Stimulated activated CD4-positive, alpha-beta T cell treated with anti-CD3 and anti-CD28 coated beads, Interleukin-2, amount 100 ng/mL, for 24 hours (primary cell): Measurements from ENCODE around the gene KLK12.
A peak's percentile ranks its signal among the peaks of the same experiment; 100 is the strongest.

Source experiments
- DNase-seq, 2 donors: peaks; one replicate each; pipeline ENCODE4 v3.0.0-alpha.2; 2020

The KLK12 gene

GRCh38 chr19:51044327-51044726 is 9.5 kb upstream of the KLK12 start:
- no peak for DNase-seq

GRCh38 chr19:51043497-51043896 is 8.7 kb upstream of the KLK12 start:
- no peak for DNase-seq

DNA sequence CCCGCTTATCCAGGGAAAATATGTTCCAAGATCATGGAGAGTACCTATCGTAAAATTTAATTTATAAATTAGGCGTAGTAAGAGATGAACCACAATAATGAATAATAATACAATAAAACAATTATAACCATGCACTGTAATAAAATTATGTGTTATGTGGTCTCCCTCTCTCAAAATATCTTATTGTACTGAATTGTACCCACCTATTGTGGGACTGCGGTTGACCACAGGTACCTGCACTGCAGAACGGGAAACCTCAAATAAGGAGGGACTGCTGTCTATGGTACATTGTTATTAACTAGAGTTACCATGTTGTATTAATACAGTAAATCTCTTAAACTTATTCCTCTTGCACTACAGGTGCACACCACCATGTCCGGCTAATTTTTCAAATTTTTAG is 5.3 kb upstream of the KLK12 start:
- no peak for DNase-seq

DNA sequence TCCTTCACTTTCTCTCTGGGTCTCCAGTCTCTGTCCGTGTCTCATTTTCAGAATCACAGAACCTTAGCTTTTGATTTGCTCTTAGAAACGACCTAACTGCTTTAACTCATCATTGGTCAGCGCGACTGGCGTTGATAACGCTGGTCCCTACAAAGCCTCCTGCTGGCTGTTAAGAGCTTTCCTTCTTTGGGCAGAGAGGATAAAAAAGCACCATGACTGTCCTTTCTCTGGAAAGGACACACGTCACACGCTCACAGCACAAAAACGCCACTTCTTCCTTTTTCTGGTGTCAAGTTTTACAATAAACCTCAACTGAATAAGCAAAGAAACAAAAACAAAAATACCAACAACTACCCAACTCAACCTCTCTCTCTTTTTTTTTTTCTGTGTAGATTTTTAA is 1.7 kb upstream of the KLK12 start:
- DNase-seq: no peak

DNA sequence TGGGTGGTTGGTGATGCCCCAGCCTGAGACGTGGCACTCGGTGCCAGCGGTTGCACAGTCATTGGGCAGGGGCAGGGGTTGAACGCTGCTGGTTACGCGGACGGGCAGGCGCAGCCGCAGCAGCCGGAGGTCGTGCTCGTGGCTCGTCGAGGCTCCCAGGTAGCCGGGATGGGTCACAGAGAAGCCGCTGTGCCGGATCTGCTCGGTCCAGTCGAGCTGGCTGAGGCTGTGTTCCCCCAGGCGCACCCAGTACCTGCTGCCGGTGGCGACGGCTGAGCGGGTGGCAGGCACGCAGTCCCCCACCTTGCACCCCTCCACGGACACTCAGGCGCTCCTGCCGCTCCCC is 2.9 kb downstream of the KLK12 start:
- DNase-seq: no peak

DNA sequence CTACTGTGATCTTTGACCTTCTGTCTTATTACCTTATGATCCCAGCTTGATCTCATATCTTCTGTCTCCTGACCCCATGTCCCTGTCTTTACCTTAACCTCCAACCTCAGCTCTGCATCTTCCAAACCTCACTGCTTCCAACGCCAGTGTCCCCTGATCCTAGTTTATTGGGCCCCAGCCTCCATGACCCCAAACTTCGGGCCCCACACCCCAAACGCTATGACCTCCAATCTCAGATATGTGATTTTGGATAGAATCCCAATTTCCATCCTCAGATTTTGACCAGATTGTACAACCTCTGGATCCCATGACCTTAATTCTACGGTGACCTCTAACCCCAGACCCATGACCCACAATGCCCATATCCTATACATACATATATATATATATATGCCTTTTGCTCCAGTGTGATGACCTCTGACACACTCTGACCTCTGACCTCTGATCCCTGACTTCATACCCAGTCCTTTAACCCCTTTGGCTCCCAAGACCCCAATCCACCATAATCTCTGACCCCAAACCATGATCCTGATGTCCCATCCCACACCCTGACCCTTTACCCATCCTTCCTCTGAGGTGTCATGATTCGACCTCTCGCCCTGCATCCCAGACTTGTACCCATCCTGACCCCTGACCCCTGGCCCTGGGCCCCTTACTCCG is 3.5 kb downstream of the KLK12 start:
- DNase-seq: no peak

GRCh38 chr19:51030631-51031030 is 4.2 kb downstream of the KLK12 start:
- no peak for DNase-seq

DNA sequence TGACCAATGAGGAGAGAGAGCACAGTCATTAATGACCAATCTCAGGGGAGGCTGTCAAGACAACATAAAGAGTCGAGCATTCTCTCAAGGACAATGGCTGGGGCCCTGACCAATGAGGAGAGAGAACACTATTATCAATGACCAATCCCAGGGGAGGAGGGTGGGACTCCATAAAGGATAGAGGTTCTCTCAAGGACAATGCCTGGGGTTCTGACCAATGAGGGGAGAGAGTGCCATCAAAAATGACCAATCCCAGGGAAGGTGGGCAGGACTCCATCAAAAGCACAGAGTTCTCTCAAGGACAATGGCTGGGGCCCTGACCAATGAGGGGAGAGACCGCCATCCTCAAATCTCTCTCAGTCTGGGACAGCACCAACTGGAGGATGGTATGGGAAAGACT is 5.1 kb downstream of the KLK12 start:
- DNase-seq: no peak

DNA sequence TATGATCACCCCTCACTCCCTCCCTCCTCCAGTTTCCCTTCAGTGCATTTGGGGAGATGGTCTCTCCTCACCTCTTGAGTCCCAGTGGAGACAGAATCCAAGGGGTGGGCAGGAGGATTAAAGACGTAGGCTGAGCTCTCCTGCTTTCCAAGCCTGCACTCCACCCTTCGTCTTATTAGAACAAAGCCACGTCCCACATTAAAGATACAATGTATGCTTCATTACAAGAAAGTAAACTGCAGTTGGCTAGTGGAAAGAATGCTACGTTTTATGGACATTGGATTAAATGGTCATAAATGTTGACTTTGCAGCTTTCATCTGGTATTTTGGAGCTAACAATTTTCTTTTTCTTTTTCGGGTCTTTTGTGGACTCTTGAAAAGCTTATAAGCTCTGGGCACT is 6.9 kb downstream of the KLK12 start:
- no peak for DNase-seq

GRCh38 chr19:51027126-51027806 is 7.5 kb downstream of the KLK12 start:
- DNase-seq: no peak

GRCh38 chr19:51026554-51026831 is 8.3 kb downstream of the KLK12 start, which contains the start of gene KLK11:
Gene KLK11, minus strand, starts transcription at chr19:51026616. Its CDS starts 985 bp downstream, at chr19:51025631.
- DNase-seq: no peak

- DNase-seq: no peak
These were observed 8.8 kb downstream of the KLK12 start for GRCh38 chr19:51025809-51026553.

- no peak for DNase-seq
These were observed 9.4 kb downstream of the KLK12 start for GRCh38 chr19:51025401-51025800.

- no peak for DNase-seq
These were observed 9.9 kb downstream of the KLK12 start for GRCh38 chr19:51024924-51025323.

DNA sequence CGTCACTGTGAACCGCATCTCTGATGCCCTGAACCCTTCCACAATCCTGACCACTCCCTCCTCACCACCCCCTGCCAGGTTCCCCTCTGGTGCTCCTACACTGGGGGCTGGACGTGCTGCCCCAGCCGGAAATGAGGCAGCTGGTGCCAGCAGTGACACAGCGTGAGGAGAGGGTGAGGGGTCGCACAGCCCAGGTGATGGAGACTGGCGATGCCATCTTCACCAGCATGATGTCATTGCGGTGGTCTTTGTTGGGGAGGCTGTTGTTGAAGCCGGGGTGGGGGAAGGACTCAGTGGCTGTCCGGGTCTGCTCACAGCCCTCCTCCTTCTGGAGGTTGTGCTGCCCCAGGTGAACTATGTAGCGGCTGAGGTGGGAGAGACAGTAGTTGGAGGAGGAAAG is 10.9 kb downstream of the KLK12 start:
- DNase-seq: no peak

GRCh38 chr19:51022526-51022925 is 12.3 kb downstream of the KLK12 start:
- no peak for DNase-seq

DNA sequence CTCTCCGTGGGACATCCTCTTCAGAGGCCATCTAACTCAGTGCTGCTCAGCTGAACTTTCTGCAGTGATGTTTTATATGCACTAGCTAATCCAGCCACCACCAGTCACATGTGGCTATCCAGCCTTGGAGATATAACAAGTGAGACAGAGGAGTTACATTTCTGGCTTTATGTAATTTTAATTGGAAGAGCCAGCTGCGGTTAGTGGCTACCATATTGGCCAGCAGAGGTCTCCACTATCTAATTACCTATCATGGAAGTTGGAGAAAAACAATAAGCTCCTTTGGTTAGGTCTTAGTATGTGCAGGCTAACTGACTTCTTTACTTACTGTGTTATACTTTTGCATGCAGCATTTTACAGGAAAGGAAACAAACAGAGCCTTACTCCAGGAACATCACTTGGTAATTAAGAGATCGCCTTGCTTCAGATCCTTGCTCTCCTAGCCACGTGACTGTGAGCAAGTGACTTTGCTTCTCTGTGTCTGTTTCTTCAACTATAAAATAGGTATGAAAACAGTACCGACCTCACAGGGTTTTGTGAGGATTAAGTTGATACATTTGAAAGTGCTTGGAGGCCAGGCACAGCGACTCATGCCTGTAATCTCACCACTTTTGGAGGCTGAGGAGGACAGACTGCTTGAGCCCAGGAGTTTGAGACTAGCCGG is 13.7 kb downstream of the KLK12 start:
- no peak for DNase-seq

DNA sequence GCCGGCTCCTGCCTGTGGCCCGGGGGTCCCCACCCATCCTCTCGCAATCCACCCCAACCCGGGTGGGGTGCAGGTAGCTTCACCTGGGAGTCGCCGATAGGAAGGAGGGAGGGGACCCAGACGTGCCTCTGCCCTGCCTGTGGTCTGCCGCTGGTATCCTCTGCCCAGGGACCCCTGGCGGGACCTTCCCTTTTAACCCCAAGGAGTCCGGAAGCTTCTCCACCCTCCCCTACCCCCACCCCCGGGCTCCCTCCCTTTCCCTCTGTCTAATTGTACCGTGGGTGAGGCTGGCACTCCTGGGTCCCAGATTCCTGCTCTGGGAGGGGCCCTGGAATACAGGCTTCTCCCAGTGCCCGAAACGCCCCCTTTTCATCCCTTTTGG is 15.3 kb downstream of the KLK12 start, which contains the start of gene KLK10:
Gene KLK10 (minus strand): TSS at position 166 of the 382 bp plus-strand sequence. CDS start 579 bp downstream, outside the sequence.
- no peak for DNase-seq

DNA sequence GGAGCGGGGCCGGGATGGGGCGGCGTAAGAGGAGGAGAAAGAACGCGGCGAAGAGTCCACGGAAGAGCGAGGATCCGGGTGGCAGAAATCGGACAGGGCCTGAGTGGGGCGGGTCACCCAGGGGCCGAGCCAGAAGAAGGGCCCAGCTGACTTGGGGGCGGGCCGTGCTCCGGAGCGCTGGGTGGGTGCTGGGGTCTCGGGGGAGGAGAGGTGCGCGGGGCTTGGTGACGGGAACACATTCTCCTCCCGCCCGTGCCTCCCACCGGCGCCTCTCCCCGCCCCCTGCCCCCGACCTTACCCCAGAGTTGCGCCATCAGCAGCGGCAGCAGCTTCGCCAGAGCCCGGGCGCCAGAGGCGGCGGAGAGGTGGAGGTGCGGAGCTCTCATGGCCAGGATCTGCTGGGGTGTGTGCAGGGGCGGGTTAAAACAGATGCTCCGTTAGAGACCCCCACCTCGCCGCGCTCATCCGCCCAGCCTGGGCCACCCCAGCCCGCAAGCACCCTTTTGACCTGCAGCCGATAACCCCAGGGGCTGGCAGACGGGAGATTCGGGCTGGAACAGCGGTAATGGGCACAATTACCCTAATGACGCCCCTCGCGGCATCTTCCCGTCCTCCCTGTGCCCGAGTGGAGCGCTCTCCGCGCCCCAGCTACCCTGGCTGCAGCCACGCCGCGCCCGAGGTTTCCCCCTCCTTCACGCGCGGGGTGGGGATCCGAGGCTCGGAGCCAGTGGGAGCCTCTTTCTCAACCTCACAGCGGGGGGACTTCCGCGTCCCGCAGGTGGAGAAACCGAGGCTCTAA is 15.9 kb downstream of the KLK12 start:
- DNase-seq: peak in 1 of 2 donors; percentile 18

DNA sequence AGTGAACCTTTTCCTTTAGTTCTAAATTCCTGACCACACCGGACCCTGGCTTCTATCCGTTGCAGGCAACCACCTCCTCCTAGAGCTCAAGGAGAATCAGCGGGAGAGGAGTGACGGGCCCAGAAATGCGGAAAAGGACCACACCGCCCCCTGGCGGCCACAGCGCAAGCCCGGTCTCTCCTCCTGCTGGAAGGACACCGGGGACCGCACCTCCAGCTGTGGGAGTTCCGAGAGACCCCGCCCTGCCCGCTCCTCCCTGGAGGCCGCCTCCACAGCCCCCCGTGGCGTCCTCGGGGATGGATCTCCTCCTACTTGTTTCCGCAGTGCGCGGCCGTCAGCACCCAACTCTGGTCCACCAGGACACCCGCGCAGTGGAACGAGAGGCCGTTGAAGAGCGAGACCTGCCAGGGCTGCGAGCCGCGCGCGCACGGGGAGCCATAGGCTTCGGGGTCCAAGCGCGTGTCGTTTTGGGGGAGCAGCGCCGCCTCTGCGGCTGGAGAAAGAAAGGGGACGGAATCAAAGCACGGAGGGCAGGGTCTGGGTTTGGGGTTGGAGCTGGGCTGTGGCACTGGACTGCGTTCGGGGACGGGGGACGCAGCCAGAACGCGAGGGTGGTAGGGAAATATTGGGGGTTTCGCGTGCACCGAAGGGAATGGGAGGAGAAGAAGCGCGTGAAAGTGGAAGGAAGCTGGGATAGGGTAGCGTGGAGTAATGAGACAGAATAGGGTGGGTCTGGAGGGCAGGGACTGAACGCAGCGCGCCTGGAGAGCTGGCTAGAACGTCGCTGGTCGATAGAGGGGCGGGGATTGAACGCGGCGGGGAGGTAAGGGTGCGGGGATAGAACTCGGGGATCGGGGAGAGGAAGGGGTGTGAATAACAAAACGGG is 17.8 kb downstream of the KLK12 start:
- DNase-seq: peak; percentile 57 to 85

GRCh38 chr19:51015691-51016267 is 19.0 kb downstream of the KLK12 start:
- no peak for DNase-seq
